Uterus (tissue), 4 donors: ENCODE measurements around the gene FMN2. TPM values are rescaled to one million over a fixed set of nuclear protein-coding genes. Genes with fewer than 3 reads are reported as not detected.

Experiments
- DNase-seq, 2 donors: peaks; one replicate each; pipeline ENCODE4 v3.0.0-alpha.2; 2019 to 2020
- H3K27ac ChIP-seq, 2 donors: fragments of 200-600 bp; sonication (generic); 1 replicate in 1 of 2; 2 replicates in 1 of 2; pipeline ENCODE4 v1.5.1; 2016 to 2018
- H3K27me3 ChIP-seq, 2 donors: fragments of 200-600 bp; sonication (generic); one replicate each; pipeline ENCODE4 v1.5.1; 2018 to 2019; ENCODE audit warnings: control low read depth in 1 of 2
- H3K36me3 ChIP-seq, 2 donors: fragments of 200-600 bp; sonication (generic); one replicate each; pipeline ENCODE4 v1.5.1; 2019; ENCODE audit warnings: control low read depth in 1 of 2
- H3K4me1 ChIP-seq, 2 donors: fragments of 200-600 bp; sonication (generic); one replicate each; pipeline ENCODE4 v1.5.1; 2018 to 2019; ENCODE audit warnings: control low read depth in 1 of 2
- H3K4me3 ChIP-seq, 2 donors: fragments of 200-600 bp; sonication (generic); 1 replicate in 1 of 2; 2 replicates in 1 of 2; pipeline ENCODE4 v1.5.1; 2018 to 2019; ENCODE audit warnings: mild to moderate bottlenecking in 1 of 2
- H3K9me3 ChIP-seq, 2 donors: fragments of 200-600 bp; sonication (generic); one replicate each; pipeline ENCODE4 v1.5.1; 2019; ENCODE audit warnings: control low read depth in 1 of 2
- POLR2A ChIP-seq, 2 donors: fragments of 450-650 bp; IDR thresholded peaks; one replicate each; pipeline ENCODE4 v1.6.1; 2016; ENCODE audit warnings: antibody characterized with exemption in 2 of 2, mild to moderate bottlenecking in 1 of 2, moderate library complexity in 1 of 2
- intact Hi-C: fragments of 100-400 bp; cut with DNase I; formaldehyde crosslinking; loops from one replicate; pipeline ENCODE4 v1.15.1; 2023; ENCODE audit warnings: low total_unique reads
- total RNA-seq, 4 donors: library from RNA; depleted of rRNA in 3 of 4; stranded (reverse); fragments of >200 nt in 3 of 4; gene quantifications; one replicate each; pipeline versions ENCODE4 v1.1.0 to v1.2.4, GENCODE V29; 2014 to 2023
- TF ChIP-seq, protein P1 (sequence below), 4 experiments: fragments of 200-600 bp in 2 of 4; fragments of 450-650 bp in 2 of 4; sonication (generic) in 2 of 4; IDR thresholded peaks; one replicate each; pipeline ENCODE4 v1.5.1; 2016 to 2019; ENCODE audit warnings: antibody characterized with exemption in 4 of 4, mild to moderate bottlenecking in 2 of 4, moderate library complexity in 1 of 4
- donor health status: DM: yes; HTN: yes; CAD: no.

FMN2 gene
- total RNA-seq, 4 donors from 2014 or later = 1.0 to 6.5 (median 2.3) TPM; not detected in 1

DNA sequence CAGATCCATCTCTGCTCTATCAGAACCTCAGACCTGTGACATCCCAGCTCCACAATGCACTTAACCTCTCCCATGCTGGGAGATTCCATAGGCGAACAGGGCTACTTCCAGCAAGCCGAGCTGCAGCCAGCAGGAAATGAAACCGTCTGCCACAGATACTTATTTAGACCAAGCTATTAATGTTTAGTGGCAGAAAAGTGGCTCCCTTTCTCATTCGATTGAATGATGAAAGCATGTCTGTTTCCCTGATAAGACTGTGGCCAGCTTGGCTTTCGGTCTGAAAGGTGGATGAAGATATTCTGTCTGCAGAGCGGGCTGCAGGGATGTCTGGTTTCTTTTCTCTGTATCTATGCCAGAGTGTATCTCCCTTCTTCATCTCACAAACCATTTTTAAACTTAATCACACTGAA lies 373.9 kb downstream of the FMN2 start:
- no peak overlapping the region for H3K27ac ChIP-seq
- intact Hi-C loops = no loop called here
- H3K4me3 ChIP-seq = no peak overlapping the region
- no peak for DNase-seq
- no peaks in the 10 kb centered on the region for H3K9me3 ChIP-seq
- H3K27me3 ChIP-seq = no peaks in the 10 kb centered on the region
- no peaks in the 10 kb centered on the region for H3K36me3 ChIP-seq
- H3K4me1 ChIP-seq = no peaks in the 10 kb centered on the region
- no peak for TF ChIP-seq POLR2A (IDR thresholded peaks at IDR 0.05)
- TF ChIP-seq, protein P1, sequence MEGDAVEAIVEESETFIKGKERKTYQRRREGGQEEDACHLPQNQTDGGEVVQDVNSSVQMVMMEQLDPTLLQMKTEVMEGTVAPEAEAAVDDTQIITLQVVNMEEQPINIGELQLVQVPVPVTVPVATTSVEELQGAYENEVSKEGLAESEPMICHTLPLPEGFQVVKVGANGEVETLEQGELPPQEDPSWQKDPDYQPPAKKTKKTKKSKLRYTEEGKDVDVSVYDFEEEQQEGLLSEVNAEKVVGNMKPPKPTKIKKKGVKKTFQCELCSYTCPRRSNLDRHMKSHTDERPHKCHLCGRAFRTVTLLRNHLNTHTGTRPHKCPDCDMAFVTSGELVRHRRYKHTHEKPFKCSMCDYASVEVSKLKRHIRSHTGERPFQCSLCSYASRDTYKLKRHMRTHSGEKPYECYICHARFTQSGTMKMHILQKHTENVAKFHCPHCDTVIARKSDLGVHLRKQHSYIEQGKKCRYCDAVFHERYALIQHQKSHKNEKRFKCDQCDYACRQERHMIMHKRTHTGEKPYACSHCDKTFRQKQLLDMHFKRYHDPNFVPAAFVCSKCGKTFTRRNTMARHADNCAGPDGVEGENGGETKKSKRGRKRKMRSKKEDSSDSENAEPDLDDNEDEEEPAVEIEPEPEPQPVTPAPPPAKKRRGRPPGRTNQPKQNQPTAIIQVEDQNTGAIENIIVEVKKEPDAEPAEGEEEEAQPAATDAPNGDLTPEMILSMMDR (IDR thresholded peaks at IDR 0.05) = no peak

DNA sequence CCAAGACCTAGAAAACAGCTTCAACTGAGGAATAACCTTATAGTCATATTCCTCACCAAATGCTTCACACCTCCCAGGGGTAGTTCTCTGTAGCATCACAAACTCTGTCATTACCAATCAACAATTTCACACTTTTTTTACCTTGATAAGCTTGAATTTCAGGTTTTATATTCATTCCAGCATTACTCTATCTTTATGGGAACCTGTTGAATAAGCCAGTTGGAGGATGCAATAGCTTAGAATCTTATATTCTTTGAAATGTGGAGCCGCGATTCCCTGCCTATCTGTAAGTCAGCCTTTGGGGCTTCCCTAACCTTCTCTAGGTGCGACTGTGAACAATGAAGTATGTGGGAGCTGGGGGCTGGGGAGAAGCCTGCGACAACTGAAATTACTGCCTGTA lies 374.8 kb downstream of the FMN2 start:
- intact Hi-C loops = no loop called here
- Histone ChIP-seq H3K27ac (no peak overlapping the region), H3K4me1 (no peaks in the 10 kb centered on the region), H3K27me3 (no peaks in the 10 kb centered on the region), H3K9me3 (no peaks in the 10 kb centered on the region), H3K36me3 (no peaks in the 10 kb centered on the region), H3K4me3 (no peak overlapping the region)
- no peak for DNase-seq
- TF ChIP-seq POLR2A (IDR thresholded peaks at IDR 0.05) = no peak
- TF ChIP-seq, protein P1 (IDR thresholded peaks at IDR 0.05) = no peak

DNA sequence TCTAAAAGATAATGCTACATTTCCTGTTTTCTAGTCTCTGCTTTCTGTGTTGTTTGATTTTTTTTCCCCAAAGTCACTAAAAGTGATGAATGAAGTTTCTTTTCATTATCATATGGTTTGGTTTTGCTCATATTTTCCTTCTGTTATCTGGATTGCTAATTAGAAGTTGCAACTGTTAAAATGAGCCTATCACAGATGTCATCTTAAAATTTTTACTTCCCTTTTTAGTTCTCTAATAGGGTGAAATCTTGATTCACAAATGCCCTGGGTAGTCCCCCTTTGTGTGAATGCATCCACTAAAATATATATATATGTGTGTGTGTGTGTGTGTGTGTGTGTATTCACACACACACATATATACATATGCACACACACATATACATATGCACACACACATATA lies 376.2 kb downstream of the FMN2 start:
- H3K27ac ChIP-seq = no peak overlapping the region
- intact Hi-C loops = no loop called here
- H3K4me1 ChIP-seq = no peaks in the 10 kb centered on the region
- H3K27me3 ChIP-seq = no peaks in the 10 kb centered on the region
- TF ChIP-seq, protein P1 (IDR thresholded peaks at IDR 0.05) = no peak
- TF ChIP-seq POLR2A (IDR thresholded peaks at IDR 0.05) = no peak
- no peaks in the 10 kb centered on the region for H3K36me3 ChIP-seq
- H3K4me3 ChIP-seq = no peak overlapping the region
- H3K9me3 ChIP-seq = no peaks in the 10 kb centered on the region
- DNase-seq = no peak

DNA sequence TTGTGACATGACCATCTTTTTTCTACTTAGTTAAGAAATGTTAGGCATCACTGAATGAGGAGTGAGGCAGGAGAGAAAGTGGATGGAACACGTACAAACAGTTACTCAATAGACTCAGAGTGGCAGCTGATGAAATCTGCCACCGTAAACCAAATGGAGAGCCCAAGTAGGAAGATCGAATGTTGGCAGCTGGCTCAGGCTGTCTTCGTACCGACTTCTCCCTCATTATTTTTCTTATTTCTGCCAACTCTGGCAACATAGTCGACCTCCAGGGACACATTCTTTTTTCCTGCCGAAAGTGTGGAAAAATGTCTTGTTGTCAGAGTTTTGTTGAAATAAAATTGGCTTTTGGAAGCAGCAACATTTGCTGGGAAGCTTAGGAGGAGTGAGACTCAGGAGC lies 377.0 kb downstream of the FMN2 start:
- Histone ChIP-seq H3K4me1 (no peaks in the 10 kb centered on the region), H3K4me3 (no peak overlapping the region), H3K27me3 (no peaks in the 10 kb centered on the region), H3K36me3 (no peaks in the 10 kb centered on the region), H3K9me3 (no peaks in the 10 kb centered on the region), H3K27ac (no peak overlapping the region)
- TF ChIP-seq, protein P1 (IDR thresholded peaks at IDR 0.05) = no peak
- TF ChIP-seq POLR2A (IDR thresholded peaks at IDR 0.05) = no peak
- no peak for DNase-seq
- intact Hi-C loops = no loop called here

DNA sequence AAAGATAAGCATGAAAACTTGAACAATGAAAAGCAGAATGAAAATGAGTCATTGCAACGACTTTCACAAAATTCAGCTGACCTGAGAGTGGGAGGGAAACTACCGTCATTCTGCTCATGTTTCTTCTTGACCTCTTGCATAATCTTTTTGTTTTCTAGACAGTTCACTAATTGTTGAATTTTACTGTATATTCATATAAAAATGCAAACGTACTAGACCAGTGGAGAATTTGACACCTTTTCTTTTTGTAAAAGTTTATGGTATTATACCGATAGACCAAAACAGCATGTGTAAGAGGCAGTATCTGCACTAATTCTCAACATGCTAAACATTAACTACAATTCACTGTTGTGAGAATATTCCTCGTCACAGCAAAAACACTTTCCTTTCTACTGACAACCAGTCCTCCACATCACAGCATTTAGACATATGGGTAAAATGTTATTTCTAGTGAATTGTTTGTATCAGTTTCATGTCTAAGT lies 382.5 kb downstream of the FMN2 start:
- Histone ChIP-seq H3K27me3 (no peaks in the 10 kb centered on the region), H3K36me3 (no peaks in the 10 kb centered on the region), H3K9me3 (no peaks in the 10 kb centered on the region), H3K4me1 (no peaks in the 10 kb centered on the region), H3K4me3 (no peak overlapping the region), H3K27ac (no peak overlapping the region)
- intact Hi-C loops = no loop called here
- TF ChIP-seq, protein P1 (IDR thresholded peaks at IDR 0.05) = no peak
- no peak for TF ChIP-seq POLR2A (IDR thresholded peaks at IDR 0.05)
- no peak for DNase-seq
